HL-60 (cell line): ENCODE data around the gene ABCC2.

Experiments
- DNase-seq, 2 experiments: peaks; one replicate each; pipeline ENCODE4 v3.0.0-alpha.2; 2010 to 2020; ENCODE audit warnings: low read depth in 1 of 2, low spot score in 1 of 2
- H3K27ac ChIP-seq: fragments of 250-450 bp; sonication (Bioruptor Pico); replicated peaks from 2 replicates; pipeline ENCODE4 v1.5.1; 2020; ENCODE audit warnings: mild to moderate bottlenecking, moderate library complexity
- H3K27me3 ChIP-seq: fragments of 250-450 bp; sonication (Bioruptor Pico); 2 replicates; pipeline ENCODE4 v1.5.1; 2021; ENCODE audit warnings: mild to moderate bottlenecking, moderate library complexity; ENCODE audit not compliant: insufficient read depth, poor library complexity, severe bottlenecking
- H3K4me3 ChIP-seq: replicated peaks from 2 replicates; pipeline ENCODE4 v1.5.1; 2011; ENCODE audit warnings: mild to moderate bottlenecking, control low read depth, low read length; ENCODE audit not compliant: insufficient read depth
- GABPA ChIP-seq: IDR thresholded peaks from 2 replicates; pipeline ENCODE4 v1.6.1; 2012; ENCODE audit warnings: low read depth
- POLR2AphosphoS5 ChIP-seq: IDR thresholded peaks from 2 replicates; pipeline ENCODE4 v1.6.1; 2012; ENCODE audit warnings: low read depth
- SPI1 ChIP-seq: IDR thresholded peaks from 2 replicates; pipeline ENCODE4 v1.6.1; 2012; ENCODE audit warnings: low read depth, mild to moderate bottlenecking, borderline replicate concordance
- TF ChIP-seq, protein P1 (sequence below): IDR thresholded peaks from one replicate; pipeline ENCODE4 v1.5.1; 2011; ENCODE audit warnings: low read length, control low read depth, inconsistent platforms; ENCODE audit not compliant: insufficient read depth
- TF ChIP-seq, protein P2 (sequence below): IDR thresholded peaks from 2 replicates; pipeline ENCODE4 v1.6.1; 2012; ENCODE audit warnings: low read depth; ENCODE audit not compliant: insufficient replicate concordance

Gene ABCC2

DNA sequence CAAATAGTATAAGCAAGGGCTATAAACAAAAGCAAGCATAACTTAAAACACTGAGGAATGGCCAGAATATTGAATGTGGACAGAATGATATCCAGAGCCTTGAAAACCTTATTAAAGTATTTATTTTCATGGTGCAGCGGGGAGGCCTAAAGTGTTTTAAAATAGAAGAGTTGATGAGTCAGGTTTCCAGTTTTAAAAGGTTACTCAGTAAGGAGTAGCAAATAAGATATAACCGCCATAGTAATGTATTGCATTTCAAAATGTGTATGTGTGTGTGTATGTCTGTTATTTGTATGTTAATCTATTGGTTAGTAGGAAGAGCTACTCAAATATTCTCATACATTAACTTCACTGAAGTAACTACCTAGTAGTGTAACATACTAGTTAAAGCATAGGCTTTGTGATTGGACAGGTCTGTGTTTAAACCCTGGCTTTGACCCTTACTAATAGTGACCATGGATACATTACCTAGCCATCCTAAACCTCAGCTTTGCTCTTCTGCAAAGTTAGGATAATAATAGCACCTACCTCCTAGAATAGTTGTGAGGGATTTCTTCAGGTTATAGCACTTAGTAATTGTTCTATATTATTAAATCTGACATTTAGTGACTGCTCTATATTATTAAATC, 33.5 kb upstream of the ABCC2 start:
- H3K27ac ChIP-seq: no peak overlapping the region
- no peak for DNase-seq

DNA sequence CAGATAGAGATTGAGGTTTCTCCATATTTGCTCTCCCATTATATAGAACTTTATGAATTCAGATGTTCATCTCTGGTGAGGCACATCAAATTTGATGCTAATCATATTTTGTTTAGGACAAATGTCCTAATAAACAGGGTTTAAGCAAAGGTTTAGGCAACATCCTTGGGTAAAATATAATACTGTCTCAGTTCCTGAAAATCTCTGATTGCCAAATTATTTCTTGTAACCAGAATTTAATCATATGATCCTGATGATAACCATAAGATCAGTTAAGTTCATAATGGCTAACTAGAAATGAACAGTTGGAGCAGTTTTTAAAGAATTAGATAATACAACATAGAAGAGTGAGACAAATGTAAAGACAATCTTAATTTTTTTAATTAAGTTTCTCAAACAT, 31.8 kb upstream of the ABCC2 start:
- TF ChIP-seq GABPA (no peak), POLR2AphosphoS5 (no peak), SPI1 (no peak)
- TF ChIP-seq, protein P1, sequence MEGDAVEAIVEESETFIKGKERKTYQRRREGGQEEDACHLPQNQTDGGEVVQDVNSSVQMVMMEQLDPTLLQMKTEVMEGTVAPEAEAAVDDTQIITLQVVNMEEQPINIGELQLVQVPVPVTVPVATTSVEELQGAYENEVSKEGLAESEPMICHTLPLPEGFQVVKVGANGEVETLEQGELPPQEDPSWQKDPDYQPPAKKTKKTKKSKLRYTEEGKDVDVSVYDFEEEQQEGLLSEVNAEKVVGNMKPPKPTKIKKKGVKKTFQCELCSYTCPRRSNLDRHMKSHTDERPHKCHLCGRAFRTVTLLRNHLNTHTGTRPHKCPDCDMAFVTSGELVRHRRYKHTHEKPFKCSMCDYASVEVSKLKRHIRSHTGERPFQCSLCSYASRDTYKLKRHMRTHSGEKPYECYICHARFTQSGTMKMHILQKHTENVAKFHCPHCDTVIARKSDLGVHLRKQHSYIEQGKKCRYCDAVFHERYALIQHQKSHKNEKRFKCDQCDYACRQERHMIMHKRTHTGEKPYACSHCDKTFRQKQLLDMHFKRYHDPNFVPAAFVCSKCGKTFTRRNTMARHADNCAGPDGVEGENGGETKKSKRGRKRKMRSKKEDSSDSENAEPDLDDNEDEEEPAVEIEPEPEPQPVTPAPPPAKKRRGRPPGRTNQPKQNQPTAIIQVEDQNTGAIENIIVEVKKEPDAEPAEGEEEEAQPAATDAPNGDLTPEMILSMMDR: no peak
- TF ChIP-seq, protein P2, sequence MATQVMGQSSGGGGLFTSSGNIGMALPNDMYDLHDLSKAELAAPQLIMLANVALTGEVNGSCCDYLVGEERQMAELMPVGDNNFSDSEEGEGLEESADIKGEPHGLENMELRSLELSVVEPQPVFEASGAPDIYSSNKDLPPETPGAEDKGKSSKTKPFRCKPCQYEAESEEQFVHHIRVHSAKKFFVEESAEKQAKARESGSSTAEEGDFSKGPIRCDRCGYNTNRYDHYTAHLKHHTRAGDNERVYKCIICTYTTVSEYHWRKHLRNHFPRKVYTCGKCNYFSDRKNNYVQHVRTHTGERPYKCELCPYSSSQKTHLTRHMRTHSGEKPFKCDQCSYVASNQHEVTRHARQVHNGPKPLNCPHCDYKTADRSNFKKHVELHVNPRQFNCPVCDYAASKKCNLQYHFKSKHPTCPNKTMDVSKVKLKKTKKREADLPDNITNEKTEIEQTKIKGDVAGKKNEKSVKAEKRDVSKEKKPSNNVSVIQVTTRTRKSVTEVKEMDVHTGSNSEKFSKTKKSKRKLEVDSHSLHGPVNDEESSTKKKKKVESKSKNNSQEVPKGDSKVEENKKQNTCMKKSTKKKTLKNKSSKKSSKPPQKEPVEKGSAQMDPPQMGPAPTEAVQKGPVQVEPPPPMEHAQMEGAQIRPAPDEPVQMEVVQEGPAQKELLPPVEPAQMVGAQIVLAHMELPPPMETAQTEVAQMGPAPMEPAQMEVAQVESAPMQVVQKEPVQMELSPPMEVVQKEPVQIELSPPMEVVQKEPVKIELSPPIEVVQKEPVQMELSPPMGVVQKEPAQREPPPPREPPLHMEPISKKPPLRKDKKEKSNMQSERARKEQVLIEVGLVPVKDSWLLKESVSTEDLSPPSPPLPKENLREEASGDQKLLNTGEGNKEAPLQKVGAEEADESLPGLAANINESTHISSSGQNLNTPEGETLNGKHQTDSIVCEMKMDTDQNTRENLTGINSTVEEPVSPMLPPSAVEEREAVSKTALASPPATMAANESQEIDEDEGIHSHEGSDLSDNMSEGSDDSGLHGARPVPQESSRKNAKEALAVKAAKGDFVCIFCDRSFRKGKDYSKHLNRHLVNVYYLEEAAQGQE: no peak
- H3K27ac ChIP-seq: no peak overlapping the region
- no peaks in the 10 kb centered on the region for H3K27me3 ChIP-seq

More for the DNA sequence above, 33.5 kb upstream of the ABCC2 start:
- Histone ChIP-seq H3K27me3 (no peaks in the 10 kb centered on the region), H3K4me3 (no peak overlapping the region)
- TF ChIP-seq, protein P1: no peak
- TF ChIP-seq, protein P2: no peak
- no peak for TF ChIP-seq GABPA
- TF ChIP-seq POLR2AphosphoS5: no peak
- no peak for TF ChIP-seq SPI1

GRCh38 chr10:99754670-99755069, 27.8 kb upstream of the ABCC2 start:
- DNase-seq: no peak
- TF ChIP-seq GABPA (no peak), SPI1 (no peak), POLR2AphosphoS5 (no peak)
- TF ChIP-seq, protein P2: no peak
- TF ChIP-seq, protein P1: no peak
- H3K27me3 ChIP-seq: no peaks in the 10 kb centered on the region
- no peak overlapping the region for H3K27ac ChIP-seq
- no peak overlapping the region for H3K4me3 ChIP-seq

More for the DNA sequence above, 31.8 kb upstream of the ABCC2 start:
- no peak overlapping the region for H3K4me3 ChIP-seq
- DNase-seq: no peak
